ENCODE results near the gene MRLN.

DNA sequence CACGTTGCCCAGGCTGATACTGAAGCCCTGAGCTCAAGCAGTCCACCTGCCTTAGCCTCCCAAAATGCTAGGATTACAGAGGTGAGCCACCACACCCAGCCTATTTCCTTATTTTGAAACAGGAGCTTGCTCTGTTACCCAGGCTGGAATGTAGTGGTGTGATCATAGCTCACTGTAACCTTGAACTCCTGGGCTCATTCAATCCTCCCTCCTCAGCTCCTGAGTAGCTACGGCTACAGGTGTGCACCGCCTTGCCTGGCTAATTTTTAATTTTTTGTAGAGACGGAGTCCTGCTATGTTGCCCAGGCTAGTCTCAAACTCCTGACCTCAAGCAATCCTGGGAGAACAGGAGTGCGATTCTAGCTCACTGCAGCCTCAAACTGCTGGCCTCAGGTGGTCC lies 11.7 kb downstream of the MRLN start:
- TF ChIP-seq POLR2A (IDR thresholded peaks at IDR 0.05) = no peak
- TF ChIP-seq, protein P1, sequence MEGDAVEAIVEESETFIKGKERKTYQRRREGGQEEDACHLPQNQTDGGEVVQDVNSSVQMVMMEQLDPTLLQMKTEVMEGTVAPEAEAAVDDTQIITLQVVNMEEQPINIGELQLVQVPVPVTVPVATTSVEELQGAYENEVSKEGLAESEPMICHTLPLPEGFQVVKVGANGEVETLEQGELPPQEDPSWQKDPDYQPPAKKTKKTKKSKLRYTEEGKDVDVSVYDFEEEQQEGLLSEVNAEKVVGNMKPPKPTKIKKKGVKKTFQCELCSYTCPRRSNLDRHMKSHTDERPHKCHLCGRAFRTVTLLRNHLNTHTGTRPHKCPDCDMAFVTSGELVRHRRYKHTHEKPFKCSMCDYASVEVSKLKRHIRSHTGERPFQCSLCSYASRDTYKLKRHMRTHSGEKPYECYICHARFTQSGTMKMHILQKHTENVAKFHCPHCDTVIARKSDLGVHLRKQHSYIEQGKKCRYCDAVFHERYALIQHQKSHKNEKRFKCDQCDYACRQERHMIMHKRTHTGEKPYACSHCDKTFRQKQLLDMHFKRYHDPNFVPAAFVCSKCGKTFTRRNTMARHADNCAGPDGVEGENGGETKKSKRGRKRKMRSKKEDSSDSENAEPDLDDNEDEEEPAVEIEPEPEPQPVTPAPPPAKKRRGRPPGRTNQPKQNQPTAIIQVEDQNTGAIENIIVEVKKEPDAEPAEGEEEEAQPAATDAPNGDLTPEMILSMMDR (IDR thresholded peaks at IDR 0.05) = no peak

Data from esophagus squamous epithelium (tissue), 4 donors.